MM.1S (cell line): Measurements from ENCODE around the gene ZNF146.

ENCODE experiments used
- DNase-seq: peaks from one replicate; pipeline ENCODE4 v3.0.0-alpha.2; 2015
- H2AFZ ChIP-seq: fragments of 300-600 bp; sonication (generic); 2 replicates; pipeline ENCODE4 v1.6.0; 2016; ENCODE audit warnings: antibody characterized with exemption, low read length
- H3F3A ChIP-seq: fragments of 300-600 bp; sonication (generic); 2 replicates; pipeline ENCODE4 v1.6.1; 2016; ENCODE audit warnings: mild to moderate bottlenecking, antibody characterized with exemption, low read length, moderate library complexity, mixed read lengths; ENCODE audit not compliant: insufficient read depth
- H3K27ac ChIP-seq: fragments of 300-600 bp; sonication (generic); 2 replicates; pipeline ENCODE4 v1.5.1; 2016; ENCODE audit warnings: mild to moderate bottlenecking, low read length
- H3K27me3 ChIP-seq: fragments of 300-600 bp; sonication (generic); replicated peaks from 2 replicates; pipeline ENCODE4 v1.6.0; 2016; ENCODE audit warnings: low read length; ENCODE audit not compliant: insufficient read depth
- H3K36me3 ChIP-seq: fragments of 300-600 bp; sonication (generic); replicated peaks from 2 replicates; pipeline ENCODE4 v1.6.1; 2016; ENCODE audit warnings: mild to moderate bottlenecking, low read length, mixed read lengths; ENCODE audit not compliant: insufficient read depth
- H3K4me1 ChIP-seq: fragments of 300-600 bp; sonication (generic); 2 replicates; pipeline ENCODE4 v1.6.1; 2016; ENCODE audit warnings: low read length, mixed read lengths
- H3K4me2 ChIP-seq: fragments of 300-600 bp; sonication (generic); 2 replicates; pipeline ENCODE4 v1.6.0; 2016; ENCODE audit warnings: low read depth, low read length
- H3K4me3 ChIP-seq: fragments of 300-600 bp; sonication (generic); 2 replicates; pipeline ENCODE4 v1.5.1; 2016; ENCODE audit warnings: low read length, mixed read lengths
- H3K79me2 ChIP-seq: fragments of 300-600 bp; sonication (generic); 2 replicates; pipeline ENCODE4 v1.6.1; 2016; ENCODE audit warnings: mixed run types, low read length, mixed read lengths
- H3K9ac ChIP-seq: fragments of 300-600 bp; sonication (generic); 2 replicates; pipeline ENCODE4 v1.6.1; 2016; ENCODE audit warnings: low read length, mixed read lengths
- H3K9me2 ChIP-seq: fragments of 300-600 bp; sonication (generic); replicated peaks from 2 replicates; pipeline ENCODE4 v1.6.1; 2016; ENCODE audit warnings: mild to moderate bottlenecking, low read length, mixed read lengths; ENCODE audit not compliant: insufficient read depth
- H3K9me3 ChIP-seq: fragments of 300-600 bp; sonication (generic); replicated peaks from 2 replicates; pipeline ENCODE4 v1.6.1; 2016; ENCODE audit warnings: mild to moderate bottlenecking, low read length, mixed read lengths; ENCODE audit not compliant: insufficient read depth
- H4K20me1 ChIP-seq: fragments of 300-600 bp; sonication (generic); 2 replicates; pipeline ENCODE4 v1.6.1; 2016; ENCODE audit warnings: mild to moderate bottlenecking, low read length, moderate library complexity, mixed read lengths; ENCODE audit not compliant: insufficient read depth
- CTCF ChIP-seq: fragments of 300-600 bp; sonication (generic); IDR thresholded peaks from 2 replicates; pipeline ENCODE4 v1.5.1; 2016; ENCODE audit warnings: antibody characterized with exemption, low read length, mixed read lengths
- EZH2 ChIP-seq: fragments of 300-600 bp; sonication (generic); optimal IDR thresholded peaks from 2 replicates; pipeline ENCODE3; 2017; ENCODE audit warnings: low read depth, mild to moderate bottlenecking, antibody characterized with exemption, low read length, mixed read lengths
- EZH2phosphoT487 ChIP-seq: fragments of 300-600 bp; sonication (generic); IDR thresholded peaks from 2 replicates; pipeline ENCODE4 v1.6.1; 2018; ENCODE audit warnings: antibody characterized with exemption, low read length

ZNF146 gene

GRCh38 chr19:36198119-36198518 lies 16.8 kb upstream of the ZNF146 start:
- TF ChIP-seq EZH2 (no peak), CTCF (no peak), EZH2phosphoT487 (no peak)
- Histone ChIP-seq H3K27me3 (no peaks in the 10 kb centered on the region), H2AFZ (no peak overlapping the region)

GRCh38 chr19:36201684-36202083 lies 13.2 kb upstream of the ZNF146 start:
- Histone ChIP-seq H3K27ac (no peak overlapping the region), H2AFZ (no peak overlapping the region), H3K4me2 (no peak overlapping the region), H4K20me1 (no peaks in the 10 kb centered on the region), H3K27me3 (no peaks in the 10 kb centered on the region), H3K9me2 (no peaks in the 10 kb centered on the region), H3K79me2 (no peaks in the 10 kb centered on the region), H3F3A (no peaks in the 10 kb centered on the region), H3K4me3 (no peak overlapping the region), H3K36me3 (no peaks in the 10 kb centered on the region), H3K9ac (no peak overlapping the region), H3K4me1 (no peaks in the 10 kb centered on the region), H3K9me3 (no peaks in the 10 kb centered on the region)
- TF ChIP-seq EZH2 (no peak), CTCF (no peak), EZH2phosphoT487 (no peak)
- DNase-seq = no peak

More at GRCh38 chr19:36198119-36198518, 16.8 kb upstream of the ZNF146 start:
- Histone ChIP-seq H3K4me2 (no peak overlapping the region), H3K79me2 (no peaks in the 10 kb centered on the region), H3K4me1 (no peaks in the 10 kb centered on the region), H3K9me3 (no peaks in the 10 kb centered on the region), H3K9me2 (no peaks in the 10 kb centered on the region), H4K20me1 (no peaks in the 10 kb centered on the region), H3K4me3 (no peak overlapping the region), H3F3A (no peaks in the 10 kb centered on the region), H3K36me3 (no peaks in the 10 kb centered on the region), H3K27ac (no peak overlapping the region), H3K9ac (no peak overlapping the region)
- no peak for DNase-seq

GRCh38 chr19:36203293-36203692 lies 11.6 kb upstream of the ZNF146 start:
- Histone ChIP-seq H3K27me3 (no peaks in the 10 kb centered on the region), H3K79me2 (no peaks in the 10 kb centered on the region), H4K20me1 (no peaks in the 10 kb centered on the region), H2AFZ (no peak overlapping the region), H3K9me2 (no peaks in the 10 kb centered on the region), H3K9me3 (no peaks in the 10 kb centered on the region), H3K36me3 (no peaks in the 10 kb centered on the region), H3K4me2 (no peak overlapping the region), H3K27ac (no peak overlapping the region), H3K9ac (no peak overlapping the region), H3K4me3 (no peak overlapping the region), H3F3A (no peaks in the 10 kb centered on the region), H3K4me1 (no peaks in the 10 kb centered on the region)
- no peak for DNase-seq
- no peak for TF ChIP-seq EZH2phosphoT487

- no peak overlapping the region for H3K4me2 ChIP-seq
- no peak for DNase-seq
- TF ChIP-seq CTCF (no peak), EZH2phosphoT487 (no peak), EZH2 (no peak)
- H3K4me1 ChIP-seq = no peaks in the 10 kb centered on the region
- no peak overlapping the region for H3K27ac ChIP-seq
- no peaks in the 10 kb centered on the region for H3K27me3 ChIP-seq
- no peaks in the 10 kb centered on the region for H3K9me3 ChIP-seq
- no peaks in the 10 kb centered on the region for H4K20me1 ChIP-seq
- H3K36me3 ChIP-seq = no peaks in the 10 kb centered on the region
- H2AFZ ChIP-seq = no peak overlapping the region
- H3F3A ChIP-seq = no peaks in the 10 kb centered on the region
- H3K9me2 ChIP-seq = no peaks in the 10 kb centered on the region
- no peaks in the 10 kb centered on the region; the same call in 1 of the 2 replicates for H3K79me2 ChIP-seq
- H3K4me3 ChIP-seq = no peak overlapping the region
- no peak overlapping the region for H3K9ac ChIP-seq
Observed at GRCh38 chr19:36207605-36208252, 7.2 kb upstream of the ZNF146 start.
